K562 (cell line): ENCODE results near the gene AIG1.
A peak's percentile ranks its signal among the peaks of the same experiment; 100 is the strongest.

Source experiments
- ARNT ChIP-seq, 2 experiments: fragments of 450-650 bp; IDR thresholded peaks; 2 replicates each; pipeline ENCODE4 v1.6.1; 2016; ENCODE audit warnings: mild to moderate bottlenecking in 1 of 2
- CC2D1A ChIP-seq: fragments of 450-650 bp; IDR thresholded peaks from 2 replicates; pipeline ENCODE4 v1.6.1; 2017; ENCODE audit warnings: mild to moderate bottlenecking
- CTCF ChIP-seq, 3 experiments: IDR thresholded peaks in 2 of 3; conservative IDR thresholded peaks in 1 of 3; 2 replicates each; pipeline ENCODE4 v1.5.1; 2011 to 2012; ENCODE audit warnings: low read length in 3 of 3, mild to moderate bottlenecking in 3 of 3, control low read depth in 2 of 3, improper control_type of control experiment in 1 of 3, inconsistent platforms in 1 of 3, low read depth in 1 of 3, mixed read lengths in 1 of 3, moderate library complexity in 1 of 3; ENCODE audit not compliant: insufficient read depth in 2 of 3
- POLR2A ChIP-seq: fragments of 450-650 bp; conservative IDR thresholded peaks from 2 replicates; pipeline ENCODE4 v1.6.1; 2016
- RNF219 ChIP-seq: fragments of 250-450 bp; sonication (Bioruptor Pico); IDR thresholded peaks from 2 replicates; pipeline ENCODE4 v1.5.0; 2022; ENCODE audit warnings: mild to moderate bottlenecking
- SRSF3 ChIP-seq: fragments of 200-400 bp; formaldehyde crosslinking; IDR thresholded peaks from 2 replicates; pipeline ENCODE4 v1.6.1; 2016; ENCODE audit warnings: mild to moderate bottlenecking, low read length, moderate library complexity; ENCODE audit not compliant: insufficient read depth
- ZMIZ1 ChIP-seq, 2 experiments: fragments of 150-350 bp in 1 of 2; IDR thresholded peaks; 2 replicates each; pipeline ENCODE4 v1.6.1; 2012 to 2016; ENCODE audit warnings: low read depth in 2 of 2, low read length in 2 of 2, mild to moderate bottlenecking in 1 of 2, moderate library complexity in 1 of 2
- ZNF512 ChIP-seq: IDR thresholded peaks from 2 replicates; pipeline ENCODE4 v1.6.1; 2016; ENCODE audit warnings: missing genetic modification characterization, missing compliant biosample characterization

GRCh38 chr6:143038833-143039232 lies 21.9 kb upstream of the AIG1 start:
- TF ChIP-seq SRSF3: no peak
- TF ChIP-seq ZNF512 (tag): no peak
- TF ChIP-seq CC2D1A: no peak
- no peak for TF ChIP-seq RNF219 (CRISPR knock-in tag)
- TF ChIP-seq ARNT (IDR thresholded peaks at IDR 0.05): no peak
- TF ChIP-seq ZMIZ1 (IDR thresholded peaks at IDR 0.05; ENCODE audit: low read depth in 2 of 2, low read length in 2 of 2): no peak
- peak in 1 of 3 experiments; percentile 20; a peak in 1 of 6 replicates for TF ChIP-seq CTCF (IDR thresholded peaks at IDR 0.05 in 2 of 3, conservative IDR thresholded peaks at IDR 0.05 in 1 of 3; ENCODE audit: insufficient read depth in 2 of 3, low read depth in 1 of 3, low read length in 3 of 3)
- TF ChIP-seq POLR2A: no peak
